H54 (cell line): ENCODE measurements around the gene TMCC1.

Experiments used
- DNase-seq: peaks from one replicate; pipeline ENCODE4 v3.0.0; 2011; ENCODE audit warnings: low spot score, mixed read lengths; ENCODE audit not compliant: insufficient read length
- FAIRE-seq: peaks from 3 replicates; lab custom pipeline; 2011; peaks lifted over from hg19 to GRCh38; lab: Jason Lieb, UNC
- POLR2A ChIP-seq: IDR thresholded peaks from 2 replicates; pipeline ENCODE4 v1.6.1; 2011; ENCODE audit warnings: low read depth, mild to moderate bottlenecking, low read length

Gene TMCC1

DNA sequence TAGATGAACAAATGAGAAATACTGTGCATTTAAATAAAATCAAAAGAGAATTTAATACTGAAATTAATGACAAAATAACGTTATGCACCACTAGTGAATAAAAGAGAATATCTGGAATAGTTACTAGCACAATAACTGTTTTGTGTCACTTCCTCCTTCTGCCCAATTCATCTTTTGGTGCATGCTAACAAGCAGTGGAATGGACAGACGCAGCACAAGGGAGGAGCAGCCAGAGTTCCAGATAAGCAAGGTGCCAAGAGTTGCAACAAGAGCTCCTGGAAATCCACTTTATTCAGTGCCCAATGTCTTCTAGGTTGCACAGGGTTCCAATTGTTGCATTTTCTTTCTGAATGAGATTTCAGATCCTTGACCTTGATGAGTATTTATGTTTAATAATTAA, 220.5 kb downstream of the TMCC1 start:
- DNase-seq (no peak), FAIRE-seq (no peak)
- no peak for TF ChIP-seq POLR2A

DNA sequence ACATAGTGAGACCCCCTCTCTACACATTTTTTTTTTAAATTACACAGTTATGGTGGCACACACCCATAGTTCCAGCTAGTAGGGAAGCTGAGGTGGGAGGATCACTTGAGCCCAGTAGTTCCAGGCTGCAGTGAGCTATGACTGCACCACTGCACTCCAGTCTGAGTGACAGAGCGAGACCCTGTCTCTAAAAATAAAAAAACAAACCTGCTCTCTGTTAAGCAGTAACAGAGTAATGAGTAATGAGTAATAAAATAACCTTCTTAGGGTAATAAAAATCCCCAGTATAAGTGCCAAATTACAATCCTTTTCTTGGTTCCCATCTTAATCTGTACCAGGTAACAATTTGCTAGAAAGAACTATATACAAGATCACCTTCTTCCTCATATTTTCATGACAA, 221.1 kb downstream of the TMCC1 start:
- no peak for TF ChIP-seq POLR2A
- DNase-seq (no peak), FAIRE-seq (no peak)

GRCh38 chr3:129665024-129665768, 228.3 kb downstream of the TMCC1 start:
- peak; percentile 33 for DNase-seq

GRCh38 chr3:129663930-129664646, 229.4 kb downstream of the TMCC1 start:
- no peak for TF ChIP-seq POLR2A
- DNase-seq (no peak), FAIRE-seq (no peak)

More at GRCh38 chr3:129665024-129665768, 228.3 kb downstream of the TMCC1 start:
- FAIRE-seq: peak; percentile 89
- TF ChIP-seq POLR2A: no peak

DNA sequence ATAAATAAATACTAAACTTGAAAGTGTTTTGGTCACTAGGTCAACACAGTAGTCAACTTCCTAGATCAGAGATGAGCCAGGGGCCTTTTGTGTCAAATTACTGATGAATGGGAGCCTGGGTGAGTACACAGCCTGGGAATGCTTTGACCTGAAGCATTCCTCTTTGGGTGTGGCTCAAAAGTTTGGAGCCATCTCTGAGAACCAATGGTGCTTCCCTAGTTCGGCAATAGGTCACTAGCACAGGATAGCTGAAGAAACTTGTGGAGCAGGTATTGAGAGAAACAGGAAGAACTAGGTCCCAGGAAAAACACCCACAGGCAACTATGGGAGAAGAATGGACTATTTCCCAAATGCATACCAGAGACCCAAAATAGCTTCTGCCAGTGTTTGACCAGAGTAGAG, 230.5 kb downstream of the TMCC1 start:
- DNase-seq: peak; percentile 37
- no peak for TF ChIP-seq POLR2A
- FAIRE-seq: peak; percentile 75

GRCh38 chr3:129662191-129662608, 231.3 kb downstream of the TMCC1 start:
- no peak for DNase-seq
- peak; percentile 36 for FAIRE-seq

DNA sequence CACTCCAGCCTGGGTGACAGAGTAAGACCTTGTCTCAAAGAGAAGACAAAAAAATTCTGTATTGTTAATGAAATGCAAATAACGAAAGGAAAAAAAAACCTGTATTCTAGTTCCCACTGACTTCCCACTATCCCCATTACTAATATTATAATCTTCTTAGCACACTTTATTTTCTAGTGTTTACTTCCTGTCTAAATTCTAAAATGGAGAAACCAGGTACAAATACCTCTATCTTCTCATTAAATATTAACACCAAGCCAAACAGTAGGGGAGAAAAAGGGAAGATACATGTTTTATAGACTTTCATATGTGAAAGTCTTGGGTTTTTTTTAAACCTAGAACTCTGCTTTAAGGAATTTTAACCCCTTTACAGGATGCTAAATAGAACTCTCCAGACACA, 231.7 kb downstream of the TMCC1 start:
- DNase-seq (no peak), FAIRE-seq (no peak)
- no peak for TF ChIP-seq POLR2A

More at GRCh38 chr3:129662191-129662608, 231.3 kb downstream of the TMCC1 start:
- TF ChIP-seq POLR2A: no peak

DNA sequence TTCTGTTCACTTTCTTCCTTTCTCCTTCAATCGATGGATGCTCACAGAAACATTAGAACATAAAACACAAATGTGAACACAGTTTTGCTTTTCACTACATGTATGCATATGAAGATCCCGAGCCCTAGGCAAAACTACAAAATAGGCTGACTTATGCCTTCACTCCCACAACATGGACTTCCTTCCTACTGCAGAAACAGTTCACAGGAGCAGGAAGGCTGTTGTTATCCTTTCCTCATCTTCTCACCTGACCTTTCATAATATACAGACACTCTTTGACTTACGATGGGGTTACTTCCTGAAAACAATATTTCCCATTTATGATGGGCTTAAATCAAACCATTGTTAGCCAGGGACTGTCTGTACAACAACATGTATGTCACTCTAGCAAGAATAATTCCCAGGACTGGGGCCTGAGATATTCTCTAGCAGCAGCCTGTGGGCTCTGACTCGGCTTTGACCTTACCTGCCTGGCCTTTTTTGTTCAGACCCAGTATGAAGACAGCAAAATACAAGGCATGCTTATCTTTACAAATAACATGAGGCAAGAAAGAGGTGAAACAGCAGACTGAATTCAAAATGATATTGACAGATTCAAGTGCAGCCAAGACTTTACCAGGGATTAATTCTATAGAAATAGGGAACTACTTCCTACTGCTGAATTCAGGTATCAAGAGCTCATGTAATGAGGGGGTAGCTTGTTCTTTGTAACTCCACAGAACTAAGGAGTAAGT, 235.2 kb downstream of the TMCC1 start:
- FAIRE-seq (peak; percentile 55), DNase-seq (no peak)
- TF ChIP-seq POLR2A: no peak

GRCh38 chr3:129657261-129658046, 236.1 kb downstream of the TMCC1 start:
- no peak for FAIRE-seq
- TF ChIP-seq POLR2A: no peak

GRCh38 chr3:129656659-129657247, 236.8 kb downstream of the TMCC1 start:
- FAIRE-seq: no peak
- no peak for DNase-seq
- TF ChIP-seq POLR2A: no peak

More at GRCh38 chr3:129657261-129658046, 236.1 kb downstream of the TMCC1 start:
- DNase-seq: no peak

DNA sequence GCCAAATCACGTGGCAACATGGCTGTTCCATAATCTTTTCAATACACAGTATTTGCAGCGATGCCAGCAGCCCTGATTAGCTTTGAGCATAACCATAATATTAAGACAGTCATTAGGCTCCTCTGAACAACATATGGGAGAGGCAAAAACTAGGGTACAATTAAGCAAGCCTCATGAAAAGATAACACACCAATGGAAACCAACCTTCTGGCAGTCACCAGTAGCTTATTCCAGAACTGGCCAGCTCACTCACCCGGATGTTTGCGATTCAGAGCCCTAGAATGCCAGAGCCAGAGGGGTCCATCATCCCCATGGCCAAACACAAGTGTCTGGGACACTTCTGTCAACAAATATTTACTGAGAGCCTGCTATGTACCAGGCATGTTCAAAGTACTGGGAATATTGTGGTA, 238.2 kb downstream of the TMCC1 start:
- TF ChIP-seq POLR2A: no peak
- no peak for FAIRE-seq
- DNase-seq: no peak

- no peak for FAIRE-seq
Observed at GRCh38 chr3:129654131-129654530, 239.4 kb downstream of the TMCC1 start.

GRCh38 chr3:129653019-129653418, 240.5 kb downstream of the TMCC1 start:
- DNase-seq (no peak), FAIRE-seq (no peak)
- no peak for TF ChIP-seq POLR2A

More at GRCh38 chr3:129654131-129654530, 239.4 kb downstream of the TMCC1 start:
- TF ChIP-seq POLR2A: no peak
- no peak for DNase-seq
